ENCODE results near the gene SRPK2. TPM values are rescaled to one million over a fixed set of nuclear protein-coding genes. Genes with fewer than 3 reads are reported as not detected.

SRPK2 gene
- total RNA-seq, 2 donors from 2014 or later: 60.3 to 76.2 TPM

DNA sequence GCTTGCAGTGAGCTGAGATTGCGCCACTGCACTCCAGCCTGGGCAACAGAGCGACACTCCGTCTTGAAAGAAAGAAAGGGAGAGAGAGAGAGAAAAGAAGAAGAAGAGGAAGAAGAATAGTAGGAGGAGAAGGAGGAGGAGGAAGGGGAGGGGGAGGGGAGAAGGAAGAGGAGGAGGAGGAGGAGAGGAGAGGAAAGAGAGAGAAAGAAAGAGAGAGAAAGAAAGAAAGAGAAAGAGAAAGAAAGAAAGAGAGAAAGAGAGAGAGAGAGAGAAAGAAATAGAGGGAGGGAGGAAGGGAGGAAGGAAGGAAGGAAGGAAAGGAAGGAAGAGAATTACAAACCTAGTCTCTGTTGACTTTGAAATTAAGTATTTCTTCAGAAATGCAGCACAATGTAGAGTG lies 7.8 kb upstream of the SRPK2 start:
- whole genome bisulfite sequencing, 2 experiments (ENCODE audit: insufficient coverage in 1 of 2, insufficient read length in 1 of 2): 86 to 89% methylated on average over 3 of the region's 3 CpGs

DNA sequence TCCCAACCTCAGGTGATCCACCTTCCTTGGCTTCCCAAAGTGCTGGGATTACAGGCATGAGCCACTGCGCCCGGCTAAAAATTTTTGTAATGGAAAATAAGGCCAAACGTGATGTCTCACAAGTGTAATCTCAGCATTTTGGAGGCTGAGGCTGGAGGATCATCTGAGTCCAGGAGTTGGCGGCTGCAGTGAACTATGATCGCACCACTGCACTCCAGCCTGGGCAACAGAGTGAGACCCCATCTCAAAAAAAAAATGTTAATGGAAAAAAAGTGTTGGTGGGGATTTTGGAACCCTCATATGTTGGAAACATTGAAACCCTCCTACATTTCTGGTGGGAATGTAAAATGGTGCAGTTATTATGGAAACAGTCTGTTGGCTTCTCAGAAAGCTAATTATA lies 2.7 kb upstream of the SRPK2 start:
- 88 to 94% methylated on average over 4 to 5 of the region's 5 CpGs for WGBS, 2 experiments (ENCODE audit: insufficient coverage in 1 of 2, insufficient read length in 1 of 2)
- Mint-ChIP-seq H3K27ac (no peak overlapping the region), H3K36me3 (ENCODE audit: low read depth) (peaks cover 2% of the 10 kb centered on the region), H3K27me3 (ENCODE audit: insufficient read depth) (no peaks in the 10 kb centered on the region), H3K4me3 (no peak overlapping the region), H3K4me1 (peaks cover 13% of the 10 kb centered on the region), H3K9me3 (no peaks in the 10 kb centered on the region)
- Histone ChIP-seq H3K27me3 (ENCODE audit: control insufficient read depth, insufficient read depth, low read length, poor library complexity, severe bottlenecking) (no peaks in the 10 kb centered on the region), H3K36me3 (ENCODE audit: control insufficient read depth, insufficient read depth, low read length) (no peaks in the 10 kb centered on the region), H3K4me3 (ENCODE audit: low read length) (no peak overlapping the region), H3K9me3 (ENCODE audit: control insufficient read depth, low read length) (no peaks in the 10 kb centered on the region), H3K27ac (ENCODE audit: low read depth, low read length) (no peak overlapping the region), H3K9ac (ENCODE audit: extremely low read depth, low read length, poor library complexity, severe bottlenecking) (no peak overlapping the region), H3K4me1 (ENCODE audit: control insufficient read depth, insufficient read depth, low read length) (no peaks in the 10 kb centered on the region)
- TF ChIP-seq, protein P1, sequence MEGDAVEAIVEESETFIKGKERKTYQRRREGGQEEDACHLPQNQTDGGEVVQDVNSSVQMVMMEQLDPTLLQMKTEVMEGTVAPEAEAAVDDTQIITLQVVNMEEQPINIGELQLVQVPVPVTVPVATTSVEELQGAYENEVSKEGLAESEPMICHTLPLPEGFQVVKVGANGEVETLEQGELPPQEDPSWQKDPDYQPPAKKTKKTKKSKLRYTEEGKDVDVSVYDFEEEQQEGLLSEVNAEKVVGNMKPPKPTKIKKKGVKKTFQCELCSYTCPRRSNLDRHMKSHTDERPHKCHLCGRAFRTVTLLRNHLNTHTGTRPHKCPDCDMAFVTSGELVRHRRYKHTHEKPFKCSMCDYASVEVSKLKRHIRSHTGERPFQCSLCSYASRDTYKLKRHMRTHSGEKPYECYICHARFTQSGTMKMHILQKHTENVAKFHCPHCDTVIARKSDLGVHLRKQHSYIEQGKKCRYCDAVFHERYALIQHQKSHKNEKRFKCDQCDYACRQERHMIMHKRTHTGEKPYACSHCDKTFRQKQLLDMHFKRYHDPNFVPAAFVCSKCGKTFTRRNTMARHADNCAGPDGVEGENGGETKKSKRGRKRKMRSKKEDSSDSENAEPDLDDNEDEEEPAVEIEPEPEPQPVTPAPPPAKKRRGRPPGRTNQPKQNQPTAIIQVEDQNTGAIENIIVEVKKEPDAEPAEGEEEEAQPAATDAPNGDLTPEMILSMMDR (conservative IDR thresholded peaks at IDR 0.05): no peak
- DNase-seq: no peak

More for the DNA sequence above, 7.8 kb upstream of the SRPK2 start:
- Histone ChIP-seq H3K4me3 (ENCODE audit: low read length) (no peak overlapping the region), H3K9ac (ENCODE audit: extremely low read depth, low read length, poor library complexity, severe bottlenecking) (no peak overlapping the region), H3K9me3 (ENCODE audit: control insufficient read depth, low read length) (no peaks in the 10 kb centered on the region), H3K27ac (ENCODE audit: low read depth, low read length) (no peak overlapping the region), H3K4me1 (ENCODE audit: control insufficient read depth, insufficient read depth, low read length) (no peaks in the 10 kb centered on the region), H3K27me3 (ENCODE audit: control insufficient read depth, insufficient read depth, low read length, poor library complexity, severe bottlenecking) (no peaks in the 10 kb centered on the region), H3K36me3 (ENCODE audit: control insufficient read depth, insufficient read depth, low read length) (no peaks in the 10 kb centered on the region)
- Mint-ChIP-seq H3K4me1 (peaks cover 2% of the 10 kb centered on the region), H3K27me3 (ENCODE audit: insufficient read depth) (no peaks in the 10 kb centered on the region), H3K27ac (no peak overlapping the region), H3K4me3 (no peak overlapping the region), H3K9me3 (no peaks in the 10 kb centered on the region), H3K36me3 (ENCODE audit: low read depth) (no peaks in the 10 kb centered on the region)
- TF ChIP-seq, protein P1 (conservative IDR thresholded peaks at IDR 0.05): no peak
- DNase-seq: no peak

DNA sequence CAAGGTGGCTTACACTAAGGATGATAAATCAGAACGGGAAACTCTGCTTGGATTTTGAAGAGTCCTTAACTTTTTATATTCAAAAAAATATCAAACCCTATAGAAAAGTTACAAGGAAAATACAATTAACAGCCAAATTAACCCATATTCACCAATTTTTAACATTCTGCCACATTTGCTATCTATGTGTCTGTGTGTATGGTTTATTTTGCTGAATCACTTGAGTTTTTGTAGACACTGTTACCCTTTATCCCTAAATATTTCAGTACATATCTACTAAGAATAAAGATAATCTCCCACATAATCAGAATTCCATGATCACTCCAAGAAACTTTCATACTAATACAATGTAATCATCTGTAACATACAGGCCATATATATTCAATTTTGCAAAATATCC lies 1.2 kb upstream of the SRPK2 start:
- WGBS, 2 experiments (ENCODE audit: insufficient coverage in 1 of 2, insufficient read length in 1 of 2): 95% methylated on average over 1 of the region's 1 CpG; no CpG with 5 or more reads in 1 of the 2 experiments
- Mint-ChIP-seq H3K27me3 (ENCODE audit: insufficient read depth) (no peaks in the 10 kb centered on the region), H3K4me3 (peak overlapping the region; percentile 76), H3K27ac (no peak overlapping the region), H3K4me1 (peaks cover 12% of the 10 kb centered on the region), H3K36me3 (ENCODE audit: low read depth) (peaks cover 10% of the 10 kb centered on the region), H3K9me3 (no peaks in the 10 kb centered on the region)
- no peak for DNase-seq
- Histone ChIP-seq H3K4me3 (ENCODE audit: low read length) (no peak overlapping the region), H3K9me3 (ENCODE audit: control insufficient read depth, low read length) (no peaks in the 10 kb centered on the region), H3K9ac (ENCODE audit: extremely low read depth, low read length, poor library complexity, severe bottlenecking) (no peak overlapping the region), H3K27me3 (ENCODE audit: control insufficient read depth, insufficient read depth, low read length, poor library complexity, severe bottlenecking) (no peaks in the 10 kb centered on the region), H3K27ac (ENCODE audit: low read depth, low read length) (no peak overlapping the region), H3K4me1 (ENCODE audit: control insufficient read depth, insufficient read depth, low read length) (no peaks in the 10 kb centered on the region), H3K36me3 (ENCODE audit: control insufficient read depth, insufficient read depth, low read length) (peaks cover 8% of the 10 kb centered on the region)
- TF ChIP-seq, protein P1 (conservative IDR thresholded peaks at IDR 0.05): no peak
